NOMO-1 treated with dmso at 0.1 percent for 144 hours (cell line): ENCODE results near the gene AFAP1.

ENCODE experiments used
- DNase-seq: peaks from one replicate; lab custom pipeline; 2025; ENCODE audit not compliant: unreplicated experiment; lab: John Stamatoyannopoulos, UW

Gene AFAP1

DNA sequence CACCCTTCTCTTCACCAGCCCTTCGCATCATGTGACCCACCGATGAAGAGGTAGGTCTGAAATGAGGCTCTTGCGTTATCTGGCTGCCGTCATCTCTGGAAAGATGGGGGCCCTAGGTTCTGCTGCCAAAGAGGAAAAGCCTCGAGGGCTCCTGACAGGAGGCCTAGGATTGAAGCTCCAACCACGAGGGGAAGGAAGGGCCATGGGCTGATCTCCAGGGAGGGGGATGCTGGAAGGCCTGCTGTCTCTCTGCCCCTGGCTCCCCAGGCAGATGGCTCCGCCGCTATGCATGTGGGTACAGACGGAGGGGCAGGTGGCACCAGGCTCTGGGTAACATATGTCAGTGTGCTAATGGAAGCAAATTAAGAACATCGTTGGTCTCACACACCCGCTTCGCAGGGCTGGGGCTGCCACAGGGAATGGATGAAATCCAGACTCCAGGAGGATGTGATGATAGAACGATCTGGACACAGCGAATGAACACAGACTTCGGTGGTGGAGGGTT lies 44.9 kb downstream of the AFAP1 start:
- no peak for DNase-seq

DNA sequence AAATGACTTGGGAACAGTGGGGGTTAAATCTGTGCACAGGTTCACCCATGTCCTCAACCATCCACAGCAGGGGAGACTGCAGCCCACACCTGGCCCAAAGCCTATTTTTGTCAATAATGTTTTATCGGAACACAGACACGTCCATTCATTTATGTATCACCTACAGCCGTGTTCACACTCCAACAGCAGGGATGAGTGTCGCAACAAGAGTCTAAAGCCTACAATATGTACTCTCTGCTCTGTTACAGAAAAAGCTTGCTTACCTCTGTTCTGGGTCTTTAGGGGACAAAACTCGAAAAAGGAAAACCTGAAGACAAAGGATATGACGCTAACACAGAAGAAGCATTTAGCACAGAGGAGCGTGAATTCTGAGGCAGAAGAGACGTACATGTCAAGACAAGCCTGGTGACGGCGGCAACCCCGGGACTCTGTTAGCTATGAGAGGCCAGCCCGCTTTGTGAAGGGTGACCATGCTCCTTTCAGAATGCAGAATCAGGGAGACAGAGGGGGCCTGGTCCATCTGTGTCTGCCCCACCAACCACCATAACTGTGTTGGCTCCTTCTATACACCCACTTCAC lies 45.5 kb downstream of the AFAP1 start:
- DNase-seq = no peak

DNA sequence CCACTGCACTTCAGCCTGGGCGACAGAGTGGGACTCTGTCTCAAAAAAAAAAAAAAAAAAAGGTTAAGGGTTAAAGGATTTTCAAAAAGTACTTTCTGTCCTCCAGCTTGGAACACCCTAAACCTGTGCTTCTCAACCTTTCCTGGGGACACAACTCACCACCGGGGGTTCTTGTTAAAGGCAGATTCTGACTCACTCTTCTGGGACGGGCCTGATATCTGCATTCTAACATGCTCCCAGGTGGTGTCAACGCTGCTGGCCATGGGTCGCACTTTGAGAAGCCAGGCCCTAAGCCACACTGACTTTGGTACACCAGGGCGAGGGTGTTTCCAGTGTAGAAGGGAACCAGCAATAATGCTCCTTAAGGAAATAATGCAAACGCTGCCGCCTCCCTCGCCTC lies 46.1 kb downstream of the AFAP1 start:
- DNase-seq = no peak

DNA sequence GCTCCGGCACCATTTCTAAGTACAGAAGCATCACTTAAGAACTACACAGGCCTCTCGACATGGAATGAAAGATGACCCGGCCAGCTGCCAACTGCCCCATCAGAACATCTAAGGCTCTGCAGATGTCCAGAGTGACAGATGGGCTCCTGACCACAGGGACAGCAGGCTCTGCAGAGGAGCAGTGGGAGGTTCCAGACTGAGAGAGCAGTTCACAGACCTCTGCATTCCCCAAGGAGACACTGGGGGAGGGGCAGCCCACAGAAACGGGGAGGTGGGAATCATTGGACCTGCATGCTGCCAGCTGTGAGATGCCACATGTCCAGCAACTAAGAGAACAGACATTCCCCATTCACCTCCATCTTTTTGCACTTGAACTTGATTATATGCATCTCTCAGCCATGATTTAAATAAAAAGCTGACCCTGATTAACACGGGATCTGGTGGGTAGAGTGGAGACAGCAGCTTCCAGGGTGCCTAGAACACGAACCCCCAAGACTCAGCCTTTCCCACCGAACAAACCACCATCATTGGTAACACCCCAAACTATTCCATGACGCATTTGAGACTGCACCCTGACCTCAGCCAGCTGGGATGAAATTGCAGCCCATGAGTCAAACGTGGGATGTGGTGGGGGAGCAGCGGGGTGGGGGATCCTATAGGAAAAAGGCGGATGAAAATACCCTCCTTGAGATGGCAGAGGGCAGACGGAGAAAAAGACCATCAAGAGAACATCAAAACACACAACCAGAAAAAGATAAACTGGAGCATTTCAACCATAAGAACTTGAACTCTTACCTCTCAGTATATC lies 47.2 kb downstream of the AFAP1 start:
- no peak for DNase-seq

DNA sequence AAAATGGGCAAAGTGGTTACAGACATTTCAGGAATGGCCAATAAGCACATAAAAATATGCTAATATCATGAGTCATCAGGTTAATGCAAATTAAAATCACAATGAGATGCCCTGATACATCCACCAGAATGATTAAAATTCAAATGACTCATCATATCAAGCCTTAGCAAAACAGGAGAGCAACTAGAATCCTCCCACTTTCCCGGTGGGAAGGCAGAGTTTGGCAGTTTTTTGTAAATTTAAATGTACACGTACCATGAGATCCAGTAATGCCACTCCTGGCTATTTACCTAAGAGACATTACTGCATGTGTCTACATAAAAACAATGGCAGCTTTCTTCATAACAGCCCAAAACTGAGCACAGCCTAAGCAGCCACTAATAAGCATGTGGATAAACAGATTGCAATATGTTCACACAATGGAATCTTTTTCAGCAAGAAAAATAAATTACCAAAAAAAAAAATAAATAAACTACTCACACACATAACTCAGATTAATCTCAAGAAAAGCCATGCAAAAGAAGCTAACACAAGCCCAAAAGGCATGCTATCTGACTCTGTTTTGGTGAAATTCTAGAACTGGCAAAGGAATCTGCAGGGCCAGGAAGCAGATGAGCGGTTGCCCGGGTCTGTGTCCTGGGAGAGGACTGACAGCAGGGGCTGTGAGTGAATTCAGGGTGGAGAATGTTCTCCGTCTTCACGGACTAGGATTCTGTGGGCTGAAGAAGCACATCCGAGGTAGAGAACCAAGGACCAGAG lies 48.8 kb downstream of the AFAP1 start:
- DNase-seq = no peak

DNA sequence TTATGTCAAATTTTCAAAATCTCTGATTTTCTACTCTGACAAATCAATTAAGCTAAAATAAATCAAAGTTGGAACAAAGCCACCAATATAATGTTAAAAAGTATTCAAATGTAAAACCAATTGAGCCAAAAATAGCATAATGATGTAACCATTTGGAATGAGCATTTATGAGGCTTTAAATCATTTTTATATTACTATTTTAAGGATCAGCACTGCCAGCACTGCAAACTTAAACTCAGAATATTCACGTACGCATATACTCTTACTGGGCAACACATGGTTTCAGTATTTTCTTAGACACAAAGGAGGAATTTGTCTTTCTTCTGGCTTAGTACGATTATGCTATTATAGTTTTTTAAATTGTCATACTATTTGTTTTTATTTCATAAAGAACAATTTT lies 52.2 kb downstream of the AFAP1 start:
- no peak for DNase-seq

DNA sequence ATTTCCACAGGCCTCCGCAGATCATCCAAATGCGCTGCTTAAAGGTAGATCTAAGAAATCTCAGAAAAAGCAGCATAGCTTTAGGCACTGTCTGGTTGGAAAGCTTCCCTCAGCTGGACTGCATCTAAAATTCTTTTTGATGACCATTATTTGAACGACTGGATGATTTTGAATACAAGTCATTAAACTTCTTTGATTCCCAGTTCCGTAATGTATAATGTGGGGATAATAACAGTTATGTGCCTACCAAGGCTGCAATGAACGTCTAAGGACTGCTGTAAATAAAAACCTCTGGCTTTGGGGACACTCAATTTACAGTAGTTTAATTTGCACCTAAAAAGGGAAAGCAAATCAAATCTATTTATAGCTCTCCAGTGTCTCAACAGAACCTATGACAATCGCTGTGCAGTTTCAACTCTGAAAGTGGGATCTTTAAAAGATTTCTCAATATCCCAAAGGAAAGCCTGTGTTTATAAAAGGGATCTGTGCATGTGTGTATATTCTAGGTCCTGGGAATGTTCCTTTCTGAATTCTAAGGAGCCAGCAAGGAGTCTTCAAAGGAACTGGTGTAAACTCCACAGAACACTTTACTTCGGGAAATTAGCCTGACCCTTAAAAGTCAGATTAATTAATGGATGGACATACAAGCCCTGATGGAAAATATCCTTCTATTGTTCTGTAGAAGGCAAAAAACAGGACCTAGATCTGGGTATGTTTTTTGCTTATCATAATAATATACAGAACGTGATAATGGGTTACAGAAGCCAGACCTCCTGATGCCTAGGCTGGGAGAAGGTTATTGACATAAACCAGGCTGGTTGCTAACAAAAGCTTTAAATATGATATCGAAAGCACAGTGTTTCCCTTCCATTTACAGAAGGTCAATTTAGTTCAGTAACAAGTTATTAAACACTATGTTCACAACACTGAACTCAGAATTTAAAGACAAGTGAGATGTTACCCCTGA lies 53.4 kb downstream of the AFAP1 start:
- DNase-seq = no peak

DNA sequence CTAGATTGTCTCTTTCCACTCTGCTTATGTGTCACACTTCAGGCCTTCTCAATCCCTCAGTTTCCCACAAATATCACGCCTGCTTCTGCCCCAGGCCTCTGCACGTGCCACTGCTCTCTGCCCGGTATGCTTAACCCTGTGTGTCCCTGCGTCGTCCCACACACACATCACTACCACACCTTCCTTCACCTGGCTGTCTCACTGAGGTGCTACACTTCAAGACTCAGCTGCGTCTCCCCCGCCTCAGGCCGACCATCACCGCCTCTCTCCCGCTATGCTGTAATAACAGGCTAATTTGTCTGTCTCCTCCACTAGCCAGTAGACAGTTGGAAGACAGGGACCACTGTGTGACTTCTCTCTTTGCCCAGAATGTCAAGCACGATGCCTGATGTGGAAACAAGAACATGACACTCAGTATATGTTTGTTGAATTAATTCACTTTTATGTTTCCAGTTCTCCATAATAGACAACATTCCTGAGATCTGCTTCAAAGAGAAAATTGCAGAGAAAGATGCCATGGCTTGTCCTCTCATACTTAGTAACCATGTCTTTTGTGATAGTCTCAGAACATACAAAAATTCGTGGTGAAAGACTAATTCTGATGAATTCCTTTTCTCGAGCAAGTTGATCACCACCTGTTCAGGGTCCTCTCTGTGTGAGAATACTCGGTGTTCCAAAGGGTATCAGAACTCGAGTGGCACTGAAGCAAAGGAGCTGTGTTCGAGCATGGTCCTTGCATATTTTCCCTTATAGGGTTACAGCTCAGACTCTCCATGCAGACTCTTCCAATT lies 54.2 kb downstream of the AFAP1 start:
- no peak for DNase-seq

DNA sequence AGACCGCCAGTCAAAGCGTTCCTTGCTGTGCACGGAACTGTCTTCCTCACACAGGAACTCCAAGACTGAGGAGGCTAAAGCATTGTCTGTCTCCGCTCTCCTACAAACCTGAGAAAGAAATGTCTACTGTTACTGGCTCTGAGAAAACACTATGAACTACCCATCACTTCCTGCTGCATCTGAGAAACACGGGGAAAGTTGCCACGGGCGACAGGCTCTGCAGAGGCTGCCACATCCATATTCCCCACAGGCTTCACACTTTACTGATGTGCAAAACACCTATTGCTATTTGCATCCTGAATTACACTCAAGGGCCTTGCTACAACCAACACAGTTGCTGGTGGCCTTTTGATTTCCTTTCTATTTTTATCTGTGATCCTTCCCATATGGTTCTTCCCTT lies 59.0 kb downstream of the AFAP1 start:
- DNase-seq = no peak

DNA sequence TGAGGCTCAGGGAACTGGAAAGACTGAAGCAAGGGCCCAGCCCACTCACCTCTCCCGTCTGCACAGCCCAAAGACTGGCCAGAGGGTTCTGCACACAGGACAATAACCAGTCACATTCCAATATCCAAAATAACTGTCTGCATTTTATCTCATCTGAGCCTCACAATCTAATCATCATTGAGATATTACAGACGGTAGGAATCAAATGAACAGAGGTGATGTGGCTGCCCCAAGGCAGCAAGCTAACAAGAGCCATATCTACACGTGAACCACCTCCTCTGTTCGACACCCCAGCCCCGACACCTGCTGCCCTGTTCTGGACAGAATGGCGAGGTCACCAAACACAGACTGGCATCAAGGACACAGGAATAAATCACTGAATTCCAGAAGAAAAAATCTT lies 60.5 kb downstream of the AFAP1 start:
- no peak for DNase-seq

DNA sequence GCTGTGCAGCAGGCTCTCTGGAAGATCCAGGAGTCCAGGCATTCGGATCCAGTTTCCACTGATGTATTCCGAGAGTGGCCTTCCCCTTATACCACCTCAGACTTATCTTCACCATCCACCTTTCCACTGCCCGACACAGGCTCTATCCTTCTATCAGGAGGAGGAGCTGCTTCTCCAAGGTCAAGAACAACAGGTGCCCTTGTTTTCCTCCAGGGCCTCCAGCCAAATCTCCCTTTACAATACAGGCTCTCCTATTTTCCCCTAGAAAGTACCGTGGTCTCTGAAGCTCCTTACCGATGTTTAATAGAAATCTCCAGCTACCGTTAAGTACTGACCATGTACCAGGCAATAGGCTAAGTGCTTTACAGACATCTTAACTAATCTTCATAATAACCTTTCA lies 61.3 kb downstream of the AFAP1 start:
- DNase-seq = no peak

DNA sequence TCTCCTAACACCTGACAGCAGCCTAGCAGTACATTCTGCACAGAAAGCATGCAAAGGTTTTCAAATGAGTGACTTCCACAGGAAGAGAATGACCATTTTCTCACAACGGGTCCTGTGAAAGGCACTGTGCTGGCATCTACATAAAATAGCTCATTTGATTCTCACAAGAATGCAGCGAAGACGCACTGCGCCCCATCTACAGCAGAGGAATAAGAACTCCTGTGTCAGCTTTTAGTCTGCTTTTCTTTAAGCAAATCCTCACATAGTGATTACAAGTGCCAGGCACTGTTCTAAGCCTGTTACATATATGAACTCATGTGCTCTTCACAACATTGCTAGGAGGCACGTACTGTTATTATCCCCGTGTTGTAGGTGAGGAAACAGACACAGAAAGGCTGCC lies 62.5 kb downstream of the AFAP1 start:
- no peak for DNase-seq

DNA sequence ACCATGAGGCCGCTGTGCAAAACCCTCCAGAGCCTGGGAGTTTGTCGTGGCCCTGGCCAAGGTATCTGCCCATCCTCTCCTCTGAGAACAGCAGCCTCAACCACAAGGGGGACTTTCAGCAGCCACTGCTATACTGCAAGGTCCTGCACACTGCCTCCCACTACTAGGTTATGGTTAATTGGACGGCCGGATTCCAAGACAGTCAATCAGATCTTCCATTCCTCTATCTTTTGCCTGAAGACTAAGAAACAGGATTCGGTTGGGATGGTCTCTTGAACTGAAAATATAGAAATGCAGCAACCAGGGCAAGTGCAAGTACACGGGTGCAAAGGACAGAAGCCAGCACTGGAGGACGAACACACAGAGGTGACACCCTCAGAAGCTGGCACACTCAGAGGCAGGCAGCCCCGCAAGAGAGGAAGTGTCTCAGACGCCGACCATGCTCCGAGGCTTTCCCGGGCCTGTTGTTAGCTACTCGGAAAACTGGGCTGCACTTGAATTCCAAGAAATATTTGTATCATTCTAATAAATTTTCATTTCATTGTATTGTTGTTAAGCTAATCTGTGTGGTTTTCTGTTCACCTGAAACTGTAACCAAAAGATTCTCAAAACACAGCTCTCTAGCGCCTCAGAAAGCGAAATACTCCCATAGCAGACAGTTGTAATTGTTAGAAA lies 63.3 kb downstream of the AFAP1 start:
- no peak for DNase-seq

DNA sequence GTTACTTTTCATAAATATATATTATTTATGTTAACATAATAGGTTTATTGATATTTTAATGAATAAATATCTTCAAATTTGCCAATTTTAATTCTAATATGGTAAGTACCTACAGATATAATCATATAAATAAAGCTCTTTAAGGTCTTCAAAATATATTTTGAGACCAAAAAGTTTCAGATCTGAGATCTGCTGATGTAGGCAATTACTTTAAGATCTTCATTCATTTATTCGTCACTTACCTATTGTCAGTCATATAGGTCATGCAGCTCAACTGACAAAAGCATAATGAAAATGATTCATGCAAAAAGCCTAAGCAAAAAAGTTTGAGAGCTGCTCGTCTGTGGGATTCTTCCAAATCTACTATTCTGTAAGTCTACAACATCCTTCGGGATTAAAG lies 64.8 kb downstream of the AFAP1 start:
- no peak for DNase-seq

DNA sequence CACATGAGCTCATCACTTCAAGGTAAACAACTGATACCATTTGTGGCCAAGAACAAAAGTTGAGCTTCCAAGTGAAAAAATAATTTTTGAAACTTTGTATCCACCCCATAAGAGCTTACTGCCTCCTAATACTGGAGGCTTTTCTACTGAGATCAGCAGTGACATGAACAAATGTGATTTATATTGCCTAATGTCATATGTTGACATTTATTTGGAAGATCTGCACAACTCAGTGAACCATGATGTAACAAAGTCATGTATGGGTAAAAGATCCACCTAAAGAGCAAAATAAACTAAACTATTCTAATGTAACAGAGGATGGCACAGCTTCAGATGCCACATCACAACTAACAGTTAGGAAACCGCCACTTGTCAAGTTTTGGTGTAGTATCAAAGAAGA lies 65.8 kb downstream of the AFAP1 start:
- no peak for DNase-seq

DNA sequence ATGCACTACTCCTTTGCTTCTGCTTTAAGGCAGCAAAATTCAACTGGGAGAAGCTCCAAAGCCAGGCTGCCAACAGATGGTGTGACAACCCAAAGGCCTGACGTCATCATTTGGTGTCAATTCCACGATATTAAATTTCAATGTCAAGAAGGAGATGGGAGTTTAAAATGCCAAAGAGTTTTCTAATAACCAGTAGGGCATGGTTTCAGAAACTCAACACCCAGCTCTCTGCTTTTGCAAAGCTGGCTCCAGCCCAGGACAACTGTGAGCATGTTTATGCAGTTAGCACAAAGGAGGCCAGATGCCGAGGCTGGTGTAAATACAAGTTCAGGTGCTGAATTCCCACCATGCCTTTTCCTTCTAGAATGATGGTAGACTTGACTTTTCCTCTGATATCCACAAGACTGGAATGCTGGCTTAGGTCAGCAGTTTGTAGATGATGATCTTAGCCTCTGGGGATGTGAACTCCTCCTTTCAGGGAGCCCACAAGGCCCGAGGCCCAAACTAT lies 67.3 kb downstream of the AFAP1 start:
- no peak for DNase-seq

DNA sequence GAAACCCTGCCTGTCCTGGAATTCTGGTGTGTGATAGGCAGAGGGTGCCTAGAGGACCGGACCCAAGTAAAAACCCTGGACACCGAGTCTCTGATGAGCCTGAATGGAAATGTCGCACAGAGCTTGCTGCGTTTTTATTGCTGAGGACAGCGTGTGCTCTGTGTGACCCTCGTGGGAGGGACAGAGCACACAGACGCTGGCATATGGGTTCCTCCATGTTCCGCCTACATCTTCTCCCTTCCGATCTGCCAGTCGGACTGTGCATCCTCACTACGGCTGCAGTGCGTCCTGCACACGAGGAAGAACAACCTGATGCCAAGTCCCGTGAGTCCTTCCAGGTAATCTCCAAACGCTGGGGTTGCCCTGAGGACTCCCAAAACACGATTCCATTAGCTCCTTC lies 68.3 kb downstream of the AFAP1 start:
- DNase-seq = no peak

DNA sequence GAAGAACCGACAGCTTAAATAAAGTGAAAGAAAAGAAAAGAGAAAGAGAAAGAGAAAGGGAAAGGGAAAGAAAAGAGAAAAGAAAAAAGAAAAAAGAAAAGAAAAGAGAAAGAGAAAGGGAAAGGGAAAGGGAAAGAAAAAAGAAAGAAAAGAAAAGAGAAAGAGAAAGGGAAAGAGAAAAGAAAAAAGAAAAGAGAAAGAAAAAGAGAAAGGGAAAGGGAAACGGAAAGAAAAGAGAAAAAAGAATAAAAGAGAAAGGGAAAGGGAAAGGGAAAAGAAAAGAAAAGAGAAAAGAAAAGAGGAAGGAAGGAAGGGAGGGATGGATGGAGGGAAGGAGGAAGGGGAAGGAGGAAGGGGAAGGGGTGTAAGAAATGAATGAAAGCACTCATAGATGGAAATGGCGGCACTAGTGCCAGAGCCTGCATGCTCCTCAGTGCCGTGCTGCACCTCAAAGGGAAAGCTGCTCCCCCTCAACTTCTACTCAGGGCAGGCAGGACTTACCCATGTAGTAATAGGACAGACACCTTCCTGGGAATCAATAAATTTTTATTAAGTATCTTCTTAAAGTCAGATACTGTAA lies 70.7 kb downstream of the AFAP1 start:
- DNase-seq = no peak

DNA sequence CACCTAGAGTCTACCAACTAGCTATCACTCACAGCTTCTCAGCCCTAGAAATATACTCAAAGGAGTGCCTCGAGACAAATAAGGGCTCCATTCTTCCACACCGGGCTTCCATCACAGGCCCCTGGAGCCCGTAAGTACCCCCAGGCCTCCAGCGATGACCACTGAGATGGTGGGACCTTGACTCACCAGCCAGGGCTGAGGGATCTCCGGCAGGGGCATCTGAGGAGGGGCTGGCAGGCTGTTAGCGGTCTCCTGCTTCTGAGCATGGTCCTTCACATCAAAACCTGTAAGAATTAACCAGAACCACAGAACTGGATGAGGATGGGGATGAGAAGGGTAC lies 71.3 kb downstream of the AFAP1 start:
- DNase-seq = no peak
